ENCODE measurements around the gene ANXA4.

Gene ANXA4

DNA sequence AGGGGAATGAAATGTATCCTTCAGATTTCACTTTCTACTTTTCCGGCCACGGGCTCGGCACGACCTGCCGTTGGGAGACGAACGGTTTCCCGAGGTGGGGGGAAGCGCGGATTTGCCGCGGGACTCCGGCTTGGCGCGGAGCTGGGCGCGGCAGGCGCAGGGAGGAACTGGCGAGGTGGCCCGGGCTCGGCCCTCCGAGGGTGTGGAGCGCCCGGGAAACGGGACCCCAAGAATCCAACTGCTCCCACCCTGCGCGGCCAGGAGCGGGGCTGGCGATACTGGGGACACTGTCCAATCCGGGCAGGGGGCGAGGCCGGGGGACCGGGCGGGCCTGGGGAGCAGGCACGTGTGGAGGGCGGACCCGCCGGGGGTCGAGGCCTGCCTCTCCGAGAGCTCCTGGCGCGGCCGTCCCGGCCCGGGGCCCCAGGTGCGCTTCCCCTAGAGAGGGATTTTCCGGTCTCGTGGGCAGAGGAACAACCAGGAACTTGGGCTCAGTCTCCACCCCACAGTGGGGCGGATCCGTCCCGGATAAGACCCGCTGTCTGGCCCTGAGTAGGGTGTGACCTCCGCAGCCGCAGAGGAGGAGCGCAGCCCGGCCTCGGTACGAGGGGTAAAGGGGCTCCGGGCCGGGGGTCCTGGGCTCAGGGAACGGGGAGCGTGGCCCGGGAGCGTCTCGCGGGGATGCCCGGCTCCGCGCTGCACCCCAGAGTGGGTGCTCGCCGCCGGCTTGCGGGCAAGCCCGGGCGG lies at the start of gene ANXA4:
Gene ANXA4 (plus strand): TSS at position 560 of the 747 bp plus-strand sequence. CDS start 39,432 bp downstream, outside the sequence.
- no peaks in the 10 kb centered on the region for H3K27me3 ChIP-seq (ENCODE audit: control insufficient read depth, insufficient read depth, low read length)
- peak within 1 kb of the TSS; percentile 67 for H3K4me3 ChIP-seq (ENCODE audit: low read length)
- peak within 1 kb of the TSS; percentile 78 for H3K9ac ChIP-seq (ENCODE audit: low read length)
- no peaks in the 10 kb centered on the region for H3K36me3 ChIP-seq (ENCODE audit: control insufficient read depth, insufficient read depth, low read length)
- H3K9me3 ChIP-seq (ENCODE audit: control insufficient read depth, low read length) = no peaks in the 10 kb centered on the region
- H3K4me1 ChIP-seq (ENCODE audit: control insufficient read depth, insufficient read depth, low read length) = peaks cover 19% of the 10 kb centered on the region

DNA sequence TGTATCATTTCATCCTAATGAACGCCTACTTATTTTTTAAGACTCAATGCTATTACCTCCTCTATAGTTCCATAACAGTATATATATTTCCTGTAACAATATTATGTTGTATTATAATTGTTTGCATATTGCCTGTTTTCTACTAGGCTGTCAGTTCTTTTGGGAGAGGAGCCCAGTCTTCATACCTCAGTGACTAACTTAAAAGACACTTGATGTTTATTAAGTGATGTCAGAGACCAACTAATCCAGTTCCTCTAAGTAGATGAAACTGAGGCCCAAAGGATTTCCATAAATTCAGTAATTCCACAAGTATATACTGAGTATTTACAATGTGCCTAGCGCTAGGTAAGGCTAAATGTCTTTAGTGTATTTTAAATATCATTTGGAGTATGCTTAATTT lies 49.5 kb upstream of the ANXA4 start:
- Histone ChIP-seq H3K36me3 (ENCODE audit: control insufficient read depth, insufficient read depth, low read length) (no peaks in the 10 kb centered on the region), H3K4me1 (ENCODE audit: control insufficient read depth, insufficient read depth, low read length) (peaks cover 30% of the 10 kb centered on the region), H3K9me3 (ENCODE audit: control insufficient read depth, low read length) (no peaks in the 10 kb centered on the region)

DNA sequence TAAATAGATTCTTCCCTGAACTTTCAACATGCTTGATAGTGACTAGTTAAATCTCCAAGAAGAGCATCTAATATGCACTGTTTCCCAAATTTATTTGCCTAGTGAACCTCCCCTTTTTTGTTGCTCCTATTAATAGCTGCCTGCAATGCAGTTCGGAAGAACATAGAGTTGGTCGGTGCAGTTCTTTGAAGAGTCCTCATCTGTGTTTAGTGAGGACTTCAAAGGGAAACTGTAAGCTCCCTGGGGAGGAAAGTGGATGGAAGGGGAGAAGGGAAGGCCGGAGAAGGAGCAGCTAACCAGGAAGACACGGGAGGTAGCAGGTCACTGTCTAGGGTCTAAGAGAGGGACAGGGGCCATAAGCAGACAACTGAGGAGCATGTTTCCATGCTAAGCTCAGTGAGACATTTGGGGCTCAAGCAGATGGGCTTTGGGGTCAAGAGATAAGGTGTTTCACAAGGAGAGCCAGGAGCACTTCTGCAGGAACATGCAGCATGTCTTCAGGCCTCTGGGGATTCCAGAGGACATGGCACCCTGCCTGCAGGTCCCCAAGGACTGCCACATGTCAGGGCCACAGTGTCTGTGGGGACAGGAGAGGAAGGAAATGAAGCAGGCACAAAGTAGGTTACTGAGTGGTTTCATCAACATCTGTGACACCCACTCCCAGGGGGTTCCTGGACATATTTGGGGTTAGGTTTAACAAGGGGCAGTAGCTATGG lies 48.7 kb upstream of the ANXA4 start:
- Histone ChIP-seq H3K36me3 (ENCODE audit: control insufficient read depth, insufficient read depth, low read length) (no peaks in the 10 kb centered on the region), H3K4me3 (ENCODE audit: low read length) (no peak overlapping the region), H3K9ac (ENCODE audit: low read length) (no peak overlapping the region), H3K9me3 (ENCODE audit: control insufficient read depth, low read length) (no peaks in the 10 kb centered on the region), H3K4me1 (ENCODE audit: control insufficient read depth, insufficient read depth, low read length) (peaks cover 32% of the 10 kb centered on the region), H3K27me3 (ENCODE audit: control insufficient read depth, insufficient read depth, low read length) (no peaks in the 10 kb centered on the region)

More for the DNA sequence above, 49.5 kb upstream of the ANXA4 start:
- no peak overlapping the region for H3K9ac ChIP-seq (ENCODE audit: low read length)
- H3K4me3 ChIP-seq (ENCODE audit: low read length) = no peak overlapping the region
- no peaks in the 10 kb centered on the region for H3K27me3 ChIP-seq (ENCODE audit: control insufficient read depth, insufficient read depth, low read length)

DNA sequence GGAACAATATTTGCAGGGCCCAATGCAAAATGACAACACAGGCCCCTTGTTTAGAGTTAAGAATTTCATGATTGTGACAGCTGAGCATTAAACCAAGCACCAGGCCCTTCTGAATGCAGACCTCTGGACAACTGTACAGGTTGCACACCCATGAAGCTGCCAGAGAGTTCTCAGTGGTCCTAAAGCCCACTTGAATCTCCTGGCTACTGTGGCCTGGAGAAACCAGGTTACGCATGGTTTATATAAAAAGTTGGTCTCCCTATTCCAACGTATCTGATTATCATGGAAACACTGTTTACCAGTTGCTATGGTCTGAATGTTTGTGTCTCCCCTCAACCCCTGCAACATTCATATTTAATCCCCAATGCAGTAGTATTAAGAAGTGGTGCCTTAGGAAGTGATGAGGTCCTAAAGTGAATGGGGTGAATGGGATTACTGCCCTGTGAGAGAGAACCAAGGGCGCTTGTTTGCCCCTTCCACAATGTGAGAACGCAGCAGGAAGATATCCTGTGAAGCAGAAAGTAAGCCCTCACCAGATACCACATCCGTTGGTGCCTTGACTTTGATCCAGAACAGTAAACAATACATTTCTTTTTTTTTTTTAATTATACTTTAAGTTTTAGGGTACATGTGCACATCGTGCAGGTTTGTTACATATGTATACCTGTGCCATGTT lies 48.0 kb upstream of the ANXA4 start:
- no peak overlapping the region for H3K9ac ChIP-seq (ENCODE audit: low read length)

DNA sequence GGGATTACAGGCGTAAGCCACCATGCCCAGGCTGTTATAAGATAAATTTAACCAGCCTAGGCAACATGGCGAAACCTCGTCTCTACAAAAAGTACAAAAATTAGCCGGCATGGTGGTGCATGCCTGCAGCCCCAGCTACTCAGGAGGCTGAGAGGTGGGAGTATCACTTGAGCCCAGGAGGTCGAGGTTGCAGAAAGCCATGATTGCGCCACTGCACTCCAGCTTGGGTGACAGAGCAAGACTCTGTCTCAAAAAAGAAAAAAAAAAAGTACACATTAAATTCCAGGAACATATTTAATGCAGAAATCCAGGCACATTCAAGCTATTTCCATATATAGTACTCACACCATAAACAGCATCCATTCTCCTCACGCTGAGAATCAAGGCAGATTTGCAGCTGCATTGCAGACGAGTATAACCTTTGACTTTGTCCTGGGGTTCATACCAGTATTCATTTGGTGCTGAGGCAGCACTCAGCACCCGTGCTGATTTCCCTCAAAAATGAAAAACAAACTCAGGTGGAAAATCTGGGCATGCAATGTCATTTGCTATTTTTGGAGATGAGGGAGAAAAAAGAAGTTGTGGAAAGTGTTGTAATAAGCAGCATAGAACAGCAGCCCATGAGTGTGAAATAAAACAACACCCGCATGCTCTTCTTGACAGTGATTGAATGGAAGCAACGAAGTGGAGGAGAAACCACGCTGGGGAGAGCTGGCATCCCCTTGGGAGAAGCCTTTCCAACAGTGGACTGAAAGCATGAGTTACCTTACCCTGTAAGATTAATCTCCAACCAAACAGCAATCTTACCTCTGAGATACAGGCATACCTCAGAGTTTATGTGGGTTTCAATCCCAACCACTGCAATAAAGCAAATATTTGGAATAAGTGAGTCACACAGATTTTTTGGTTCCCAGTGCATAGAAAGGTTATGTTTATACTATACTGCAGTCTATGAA lies 46.8 kb upstream of the ANXA4 start:
- Histone ChIP-seq H3K27me3 (ENCODE audit: control insufficient read depth, insufficient read depth, low read length) (no peaks in the 10 kb centered on the region), H3K9ac (ENCODE audit: low read length) (no peak overlapping the region), H3K36me3 (ENCODE audit: control insufficient read depth, insufficient read depth, low read length) (no peaks in the 10 kb centered on the region), H3K9me3 (ENCODE audit: control insufficient read depth, low read length) (no peaks in the 10 kb centered on the region), H3K4me1 (ENCODE audit: control insufficient read depth, insufficient read depth, low read length) (peaks cover 32% of the 10 kb centered on the region), H3K4me3 (ENCODE audit: low read length) (no peak overlapping the region)

More for the DNA sequence above, 48.0 kb upstream of the ANXA4 start:
- Histone ChIP-seq H3K4me1 (ENCODE audit: control insufficient read depth, insufficient read depth, low read length) (peaks cover 32% of the 10 kb centered on the region), H3K36me3 (ENCODE audit: control insufficient read depth, insufficient read depth, low read length) (no peaks in the 10 kb centered on the region), H3K4me3 (ENCODE audit: low read length) (no peak overlapping the region), H3K9me3 (ENCODE audit: control insufficient read depth, low read length) (no peaks in the 10 kb centered on the region), H3K27me3 (ENCODE audit: control insufficient read depth, insufficient read depth, low read length) (no peaks in the 10 kb centered on the region)

DNA sequence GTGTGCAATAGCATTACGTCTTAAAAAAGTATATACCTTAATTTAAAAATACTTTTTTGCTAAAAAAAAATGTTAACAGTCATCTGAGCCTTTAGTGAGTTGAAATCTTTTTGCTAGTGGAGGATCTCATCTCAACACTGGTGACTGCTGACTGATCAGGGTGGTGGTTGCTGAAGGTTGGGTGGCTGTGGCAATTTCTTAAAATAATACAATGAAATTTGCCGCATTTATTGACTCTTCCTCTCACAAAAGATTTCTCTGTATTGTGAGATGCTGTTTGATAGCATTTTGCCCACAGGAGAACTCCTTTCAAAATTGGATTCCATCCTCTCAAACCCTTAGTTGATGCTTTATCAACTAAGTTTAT lies 46.1 kb upstream of the ANXA4 start:
- H3K4me3 ChIP-seq (ENCODE audit: low read length) = no peak overlapping the region

DNA sequence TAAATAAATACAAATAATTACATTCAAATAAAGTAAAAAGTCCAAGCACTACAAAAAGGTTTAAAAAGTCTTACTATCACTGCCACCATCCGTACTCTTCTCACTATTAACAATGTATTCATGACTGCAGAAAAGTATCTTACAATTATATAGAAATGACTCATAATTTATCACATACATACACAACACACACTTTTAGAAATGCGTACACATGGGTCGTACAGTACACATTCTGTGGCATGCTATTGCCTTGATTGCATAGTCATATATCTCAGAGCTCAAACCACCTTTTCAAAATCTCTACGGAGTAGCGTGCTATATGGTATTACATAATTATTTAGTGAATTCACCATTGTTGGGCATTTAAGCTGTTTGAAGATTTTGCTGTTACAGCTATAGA lies 41.6 kb upstream of the ANXA4 start:
- H3K27me3 ChIP-seq (ENCODE audit: control insufficient read depth, insufficient read depth, low read length) = no peaks in the 10 kb centered on the region
- no peaks in the 10 kb centered on the region for H3K9me3 ChIP-seq (ENCODE audit: control insufficient read depth, low read length)
- no peak overlapping the region for H3K9ac ChIP-seq (ENCODE audit: low read length)
- H3K4me3 ChIP-seq (ENCODE audit: low read length) = no peak overlapping the region
- H3K36me3 ChIP-seq (ENCODE audit: control insufficient read depth, insufficient read depth, low read length) = no peaks in the 10 kb centered on the region
- H3K4me1 ChIP-seq (ENCODE audit: control insufficient read depth, insufficient read depth, low read length) = peaks cover 20% of the 10 kb centered on the region

More for the DNA sequence above, 46.1 kb upstream of the ANXA4 start:
- H3K36me3 ChIP-seq (ENCODE audit: control insufficient read depth, insufficient read depth, low read length) = no peaks in the 10 kb centered on the region
- H3K9ac ChIP-seq (ENCODE audit: low read length) = no peak overlapping the region
- H3K9me3 ChIP-seq (ENCODE audit: control insufficient read depth, low read length) = no peaks in the 10 kb centered on the region
- no peaks in the 10 kb centered on the region for H3K27me3 ChIP-seq (ENCODE audit: control insufficient read depth, insufficient read depth, low read length)
- peaks cover 32% of the 10 kb centered on the region for H3K4me1 ChIP-seq (ENCODE audit: control insufficient read depth, insufficient read depth, low read length)

DNA sequence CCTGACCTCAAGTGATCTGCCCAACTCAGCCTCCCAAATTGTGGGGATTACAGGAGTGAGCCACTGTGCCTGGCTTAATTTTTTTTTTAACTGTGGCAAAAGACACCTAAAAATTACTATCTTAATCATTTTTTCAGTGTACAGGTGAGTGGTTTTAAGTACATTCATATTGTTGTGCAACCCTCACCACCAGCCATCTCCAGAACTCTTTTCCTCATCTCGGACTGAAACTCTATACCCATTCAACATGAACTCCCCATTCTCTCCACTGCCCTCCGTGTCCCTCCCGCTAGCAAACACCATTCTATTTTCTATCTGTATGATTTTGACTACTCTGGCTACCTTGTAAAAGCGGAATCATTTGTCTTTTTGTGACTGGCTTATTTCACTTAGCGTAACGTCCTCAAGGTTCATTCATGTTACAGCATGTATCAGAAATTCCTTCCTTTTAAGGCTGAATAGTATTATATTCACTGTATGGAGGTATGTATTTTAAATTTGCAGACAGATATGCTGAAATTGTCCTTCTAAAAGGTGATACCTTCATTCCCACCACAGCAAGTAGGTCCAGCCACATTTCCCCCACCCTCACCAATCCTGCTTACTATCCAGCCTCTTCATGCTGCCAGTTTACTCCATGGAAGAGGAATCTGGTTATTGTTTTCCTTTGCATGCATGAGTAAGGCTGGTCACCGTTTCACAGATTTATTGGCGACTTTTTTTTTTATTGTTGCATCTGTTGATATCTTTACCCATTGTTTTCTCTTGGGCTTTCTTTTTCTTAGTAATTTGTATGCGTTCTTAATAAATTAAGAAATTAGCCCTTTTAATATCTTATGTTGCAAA lies 40.6 kb upstream of the ANXA4 start:
- Histone ChIP-seq H3K36me3 (ENCODE audit: control insufficient read depth, insufficient read depth, low read length) (no peaks in the 10 kb centered on the region), H3K4me1 (ENCODE audit: control insufficient read depth, insufficient read depth, low read length) (peaks cover 13% of the 10 kb centered on the region), H3K4me3 (ENCODE audit: low read length) (no peak overlapping the region), H3K27me3 (ENCODE audit: control insufficient read depth, insufficient read depth, low read length) (no peaks in the 10 kb centered on the region), H3K9me3 (ENCODE audit: control insufficient read depth, low read length) (no peaks in the 10 kb centered on the region), H3K9ac (ENCODE audit: low read length) (no peak overlapping the region)

DNA sequence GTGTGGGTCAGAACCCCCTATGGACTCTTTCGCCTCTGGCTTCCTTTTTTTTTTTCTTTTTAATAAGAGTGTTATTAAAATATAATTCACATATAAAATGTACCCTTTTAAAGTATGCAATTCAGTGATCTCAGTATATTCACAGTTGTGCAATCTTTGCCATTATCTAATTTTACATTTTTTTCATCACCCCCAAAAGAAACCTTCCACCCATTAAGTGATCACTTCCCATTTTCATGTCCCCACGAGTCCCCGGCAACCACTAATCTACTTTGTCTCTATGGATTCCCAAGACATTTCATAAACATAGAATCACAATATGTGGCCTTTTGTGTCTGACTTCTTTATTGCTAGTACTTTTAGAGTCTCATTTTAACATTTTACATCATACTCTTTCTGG lies 38.7 kb upstream of the ANXA4 start:
- Histone ChIP-seq H3K27me3 (ENCODE audit: control insufficient read depth, insufficient read depth, low read length) (no peaks in the 10 kb centered on the region), H3K4me3 (ENCODE audit: low read length) (no peak overlapping the region), H3K36me3 (ENCODE audit: control insufficient read depth, insufficient read depth, low read length) (no peaks in the 10 kb centered on the region), H3K9ac (ENCODE audit: low read length) (no peak overlapping the region), H3K4me1 (ENCODE audit: control insufficient read depth, insufficient read depth, low read length) (no peaks in the 10 kb centered on the region), H3K9me3 (ENCODE audit: control insufficient read depth, low read length) (no peaks in the 10 kb centered on the region)

DNA sequence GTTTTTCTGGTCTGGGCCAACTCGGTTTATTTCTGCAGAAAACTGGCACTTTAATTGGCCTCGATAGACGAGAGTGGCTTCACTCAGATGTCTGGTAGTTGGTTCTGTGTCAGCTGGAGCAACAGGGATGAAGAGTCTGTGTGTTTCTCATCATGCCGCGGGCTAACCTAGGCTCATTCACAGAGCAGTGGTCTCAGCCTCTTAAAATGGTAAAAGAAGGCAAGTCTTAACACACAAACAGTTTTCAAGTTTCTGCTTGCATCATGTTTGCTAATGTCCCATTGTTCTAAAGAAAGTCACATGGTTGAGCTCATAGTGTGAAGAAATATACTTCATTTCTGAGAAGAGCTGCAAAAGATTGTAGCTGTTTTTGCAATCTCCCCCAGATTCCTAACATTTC lies 37.5 kb upstream of the ANXA4 start:
- peaks cover 3% of the 10 kb centered on the region for H3K4me1 ChIP-seq (ENCODE audit: control insufficient read depth, insufficient read depth, low read length)
- H3K9me3 ChIP-seq (ENCODE audit: control insufficient read depth, low read length) = no peaks in the 10 kb centered on the region
- no peak overlapping the region for H3K4me3 ChIP-seq (ENCODE audit: low read length)
- no peaks in the 10 kb centered on the region for H3K36me3 ChIP-seq (ENCODE audit: control insufficient read depth, insufficient read depth, low read length)
- H3K27me3 ChIP-seq (ENCODE audit: control insufficient read depth, insufficient read depth, low read length) = no peaks in the 10 kb centered on the region
- no peak overlapping the region for H3K9ac ChIP-seq (ENCODE audit: low read length)

DNA sequence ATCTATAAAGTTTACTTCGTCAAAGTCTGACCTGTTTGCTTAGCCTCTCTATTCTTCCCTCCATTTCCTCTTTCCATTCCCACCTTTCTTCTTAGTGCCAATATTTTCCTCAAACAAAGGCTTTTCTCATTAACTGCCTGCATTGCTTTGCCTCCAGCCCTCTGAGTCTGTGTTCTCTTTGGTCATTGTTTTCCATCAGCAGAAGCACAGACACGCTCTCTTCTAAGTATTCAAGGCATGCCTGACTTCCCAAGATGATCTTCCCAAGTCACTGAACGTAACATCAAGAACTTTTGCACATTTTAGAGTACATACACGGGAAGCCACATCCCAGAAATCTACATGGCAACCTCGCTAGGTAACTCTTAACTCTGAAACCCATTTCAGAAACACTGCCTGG lies 32.6 kb upstream of the ANXA4 start:
- Histone ChIP-seq H3K4me1 (ENCODE audit: control insufficient read depth, insufficient read depth, low read length) (peaks cover 4% of the 10 kb centered on the region), H3K27me3 (ENCODE audit: control insufficient read depth, insufficient read depth, low read length) (no peaks in the 10 kb centered on the region), H3K36me3 (ENCODE audit: control insufficient read depth, insufficient read depth, low read length) (no peaks in the 10 kb centered on the region), H3K4me3 (ENCODE audit: low read length) (no peak overlapping the region), H3K9ac (ENCODE audit: low read length) (no peak overlapping the region), H3K9me3 (ENCODE audit: control insufficient read depth, low read length) (no peaks in the 10 kb centered on the region)
